GM12878 (cell line): Measurements from ENCODE around the gene TRIM9. TPM values are rescaled to one million over a fixed set of nuclear protein-coding genes. Genes with fewer than 3 reads are reported as not detected.

Experiments
- ATAC-seq: fragments of 200-7000 bp; cut with Tn5 transposase; 3 replicates; pipeline ENCODE4 v1.9.1; 2020; ENCODE audit warnings: mild to moderate bottlenecking, moderate library complexity
- BruUV-seq: library from RNA; stranded (reverse); fragments of 400-500 nt; replicated peaks from 2 replicates; lab custom pipeline; 2021; lab: Mats Ljungman, UMichigan
- CTCF ChIA-PET: fragments of 300-600 bp; sonication (Branson Sonifier 250); formaldehyde crosslinking; extraction: SDS; loops from one replicate; lab custom pipeline; 2021; ENCODE audit warnings: inconsistent platforms; lab: Yijun Ruan, JAX
- POLR2A ChIA-PET: fragments of 350-600 bp; formaldehyde crosslinking; extraction: SDS; loops from one replicate; lab custom pipeline; 2021; ENCODE audit warnings: inconsistent platforms; lab: Charles Lee
- RAD21 ChIA-PET: fragments of 300-600 bp; sonication (Branson Sonifier 250); formaldehyde crosslinking; loops from one replicate; lab custom pipeline; 2023; ENCODE audit warnings: antibody characterized with exemption; ENCODE audit not compliant: unreplicated experiment; lab: Charles Lee
- SMC1A ChIA-PET: fragments of 300-600 bp; sonication (Branson Sonifier 250); formaldehyde crosslinking; loops from one replicate; lab custom pipeline; 2023; ENCODE audit not compliant: unreplicated experiment, uncharacterized antibody; lab: Charles Lee
- DNase-seq: peaks from one replicate; pipeline ENCODE4 v3.0.0-alpha.2; 2011; ENCODE audit warnings: low read depth, low spot score
- FAIRE-seq: peaks from 3 replicates; lab custom pipeline; 2011; peaks lifted over from hg19 to GRCh38; lab: Jason Lieb, UNC
- H2AFZ ChIP-seq: 2 replicates; pipeline ENCODE4 v1.6.0; 2011; ENCODE audit warnings: low read depth, low read length, control low read depth; ENCODE audit not compliant: control insufficient read depth
- H3K27ac ChIP-seq: 2 replicates; pipeline ENCODE4 v1.5.1; 2011; ENCODE audit warnings: control low read depth; ENCODE audit not compliant: control insufficient read depth, insufficient read depth
- H3K27me3 ChIP-seq, 2 experiments: replicated peaks in 1 of 2; 2 replicates each; pipeline versions ENCODE4 v1.6.0 to v1.6.1; 2011; ENCODE audit warnings: low read length in 1 of 2; ENCODE audit not compliant: control insufficient read depth in 2 of 2, insufficient read depth in 2 of 2
- H3K36me3 ChIP-seq, 2 experiments: 2 replicates each; pipeline ENCODE4 v1.5.1; 2011; ENCODE audit warnings: low read length in 1 of 2; ENCODE audit not compliant: control insufficient read depth in 2 of 2, insufficient read depth in 2 of 2
- H3K4me1 ChIP-seq: 2 replicates; pipeline ENCODE4 v1.6.1; 2011; ENCODE audit warnings: mild to moderate bottlenecking, low read length, moderate library complexity, mixed read lengths; ENCODE audit not compliant: control insufficient read depth, insufficient read depth
- H3K4me2 ChIP-seq: 2 replicates; pipeline ENCODE4 v1.6.0; 2011; ENCODE audit warnings: control low read depth; ENCODE audit not compliant: control insufficient read depth, insufficient read depth
- H3K4me3 ChIP-seq: fragments of 200-600 bp; sonication (generic); 2 replicates; pipeline ENCODE4 v1.5.1; 2016
- H3K79me2 ChIP-seq: 2 replicates; pipeline ENCODE4 v1.6.0; 2011; ENCODE audit warnings: low read length; ENCODE audit not compliant: control insufficient read depth, insufficient read depth
- H3K9ac ChIP-seq: 2 replicates; pipeline ENCODE4 v1.8.0; 2011; ENCODE audit warnings: low read length, control low read depth, mixed read lengths; ENCODE audit not compliant: control insufficient read depth, insufficient read depth
- H3K9me3 ChIP-seq: replicated peaks from 3 replicates; pipeline ENCODE4 v1.5.1; 2011; ENCODE audit warnings: mild to moderate bottlenecking, low read length; ENCODE audit not compliant: control insufficient read depth, insufficient read depth
- H4K20me1 ChIP-seq: 2 replicates; pipeline ENCODE4 v1.6.0; 2011; ENCODE audit not compliant: control insufficient read depth, insufficient read depth
- CHD2 ChIP-seq: IDR thresholded peaks from 2 replicates; pipeline ENCODE4 v1.6.1; 2011; ENCODE audit warnings: low read depth, low read length, improper control_type of control experiment, borderline replicate concordance
- CHD4 ChIP-seq: fragments of 200-600 bp; sonication (generic); IDR thresholded peaks from 2 replicates; pipeline ENCODE4 v1.6.1; 2016; ENCODE audit warnings: mild to moderate bottlenecking
- EP300 ChIP-seq, 2 experiments: fragments of 150-350 bp in 1 of 2; IDR thresholded peaks; 2 replicates each; pipeline ENCODE4 v1.6.1; 2011 to 2012; ENCODE audit warnings: low read depth in 2 of 2, low read length in 2 of 2, borderline replicate concordance in 1 of 2, improper control_type of control experiment in 1 of 2, inconsistent platforms in 1 of 2; ENCODE audit not compliant: control insufficient read depth in 1 of 2
- HCFC1 ChIP-seq: fragments of 150-350 bp; IDR thresholded peaks from 2 replicates; pipeline ENCODE4 v1.6.1; 2014; ENCODE audit warnings: low read length
- KLF5 ChIP-seq: fragments of 450-650 bp; IDR thresholded peaks from 2 replicates; pipeline ENCODE4 v1.6.1; 2014; ENCODE audit warnings: mild to moderate bottlenecking; ENCODE audit not compliant: partially characterized antibody
- LARP7 ChIP-seq: fragments of 450-650 bp; IDR thresholded peaks from 2 replicates; pipeline ENCODE4 v1.6.1; 2017; ENCODE audit warnings: mild to moderate bottlenecking
- MTA2 ChIP-seq: fragments of 450-650 bp; IDR thresholded peaks from 2 replicates; pipeline ENCODE4 v1.6.1; 2016; ENCODE audit warnings: low read depth, mild to moderate bottlenecking, moderate library complexity
- MTA3 ChIP-seq: IDR thresholded peaks from 2 replicates; pipeline ENCODE4 v1.6.1; 2012; ENCODE audit warnings: low read length, inconsistent platforms, borderline replicate concordance
- NFIC ChIP-seq: IDR thresholded peaks from 2 replicates; pipeline ENCODE4 v1.6.1; 2012; ENCODE audit warnings: low read depth, mild to moderate bottlenecking, inconsistent platforms, low read length, moderate library complexity
- PAX5 ChIP-seq: IDR thresholded peaks from 2 replicates; pipeline ENCODE4 v1.6.1; 2011; ENCODE audit warnings: low read depth, low read length, borderline replicate concordance
- PAX8 ChIP-seq: fragments of 450-650 bp; IDR thresholded peaks from 2 replicates; pipeline ENCODE4 v1.6.1; 2017; ENCODE audit warnings: mild to moderate bottlenecking, moderate library complexity
- SP1 ChIP-seq: IDR thresholded peaks from one replicate; pipeline ENCODE4 v1.6.1; 2011; ENCODE audit warnings: low read depth, low read length
- TCF12 ChIP-seq: IDR thresholded peaks from 2 replicates; pipeline ENCODE4 v1.6.1; 2011; ENCODE audit warnings: low read depth, mild to moderate bottlenecking, low read length
- ZBED1 ChIP-seq: IDR thresholded peaks from 2 replicates; pipeline ENCODE4 v1.6.1; 2016; ENCODE audit warnings: borderline replicate concordance
- ZNF384 ChIP-seq: IDR thresholded peaks from 2 replicates; pipeline ENCODE4 v1.6.1; 2012; ENCODE audit warnings: low read depth, mild to moderate bottlenecking, low read length, improper control_type of control experiment, borderline replicate concordance
- WGBS: methylation state at CpG from one replicate; pipeline ENCODE4 v1.1.6; 2016; ENCODE audit warnings: low lambda C conversion rate; ENCODE audit not compliant: insufficient replicate concordance, insufficient coverage; ENCODE audit errors: missing lambda C conversion rate; 5-methylcytosine and 5-hydroxymethylcytosine counted together
- in situ Hi-C: fragments of 300-500 bp; cut with MboI; formaldehyde crosslinking; loops from 9 replicates; pipeline ENCODE4 v1.14.3; 2018; ENCODE audit warnings: mixed read lengths
- intact Hi-C: fragments of 100-400 bp; cut with micrococcal nuclease; formaldehyde crosslinking; loops from one replicate; pipeline ENCODE4 v1.14.2; 2022; ENCODE audit not compliant: unreplicated experiment
- polyA plus RNA-seq, 11 experiments: library from polyadenylated mRNA; depleted of rRNA in 4 of 11; unstranded in 6 of 11; stranded (reverse) in 5 of 11; fragments of >200 nt; fragmentation: Nextera tagmentation in 4 of 11; fragmentation: Illumina TruSeq in 1 of 11; extraction: Ambion mirVana in 4 of 11; extraction: Trizol in 1 of 11; gene quantifications; 1 replicate in 1 of 11; 2 replicates in 10 of 11; pipeline versions ENCODE4 v1.2.1 to v1.2.3, GENCODE V29; 2011 to 2016; ENCODE audit warnings: inconsistent platforms in 2 of 11, missing spikeins in 2 of 11, low read depth in 1 of 11
- total RNA-seq, 4 experiments: library from RNA; depleted of rRNA in 3 of 4; stranded (reverse); fragments of >200 nt in 3 of 4; fragmentation: Illumina TruSeq in 1 of 4; extraction: Trizol in 1 of 4; gene quantifications; 2 replicates each; pipeline versions ENCODE4 v1.2.1 to v1.2.3, GENCODE V29; 2013 to 2021
- TF ChIP-seq, protein P1 (sequence below): fragments of 450-650 bp; IDR thresholded peaks from 2 replicates; pipeline ENCODE4 v1.6.1; 2017; ENCODE audit warnings: mild to moderate bottlenecking
- TF ChIP-seq, protein P2 (sequence below): IDR thresholded peaks from 2 replicates; pipeline ENCODE4 v1.6.1; 2011; ENCODE audit warnings: borderline replicate concordance, low read depth, mild to moderate bottlenecking, moderate library complexity, low read length; ENCODE audit not compliant: insufficient read depth, poor library complexity, severe bottlenecking

Gene TRIM9
- total and polyA plus RNA-seq, 10 of the 15 experiments (the other 5 are each of a cell fraction or from before 2014, with no cell fraction given): 0.04 to 0.18 (median 0.11) TPM; not detected in 2

DNA sequence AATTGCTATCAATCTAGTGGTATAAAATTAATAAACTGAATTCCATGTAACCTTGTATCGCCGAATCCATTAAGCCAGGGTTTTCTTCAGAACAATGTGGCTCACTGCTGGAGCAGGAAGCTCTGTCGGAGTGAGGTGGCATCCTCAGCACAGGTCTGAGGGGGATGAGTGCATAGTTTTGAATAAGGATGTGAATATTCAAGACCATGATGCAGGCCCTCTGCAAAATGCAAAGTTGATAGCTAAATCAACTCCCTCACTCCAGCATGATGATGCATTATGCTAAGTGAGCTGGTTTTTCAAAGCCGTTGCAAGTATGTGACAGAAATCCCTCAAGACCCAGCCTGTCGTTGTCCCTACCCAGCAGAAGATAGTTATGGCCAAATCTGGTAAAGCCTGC, 53.0 kb downstream of the TRIM9 start:
- Histone ChIP-seq H3K79me2 (no peaks in the 10 kb centered on the region), H3K9ac (no peak overlapping the region), H3K27me3 (no peaks in the 10 kb centered on the region), H3K4me3 (no peak overlapping the region), H4K20me1 (no peaks in the 10 kb centered on the region; the same call in 1 of the 2 replicates), H3K27ac (no peak overlapping the region), H3K4me2 (no peak overlapping the region), H3K36me3 (no peaks in the 10 kb centered on the region), H3K9me3 (no peaks in the 10 kb centered on the region), H2AFZ (no peak overlapping the region), H3K4me1 (no peaks in the 10 kb centered on the region)
- no peak for ATAC-seq
- BruUV-seq: no TSS peak
- CTCF ChIA-PET: interaction anchor here (1.3 kb wide), 1 partner anchor 136 kb away, joined by 3 read pairs; no protein-coding TSS in a partner anchor
- 35% methylated on average over 5 of the region's 5 CpGs for WGBS
- intact Hi-C loops (no loop called here), in situ Hi-C loops (no loop called here)
- SMC1A ChIA-PET: interaction anchor here (0.7 to 1.1 kb wide), 2 partner anchors 9 to 265 kb away, joined by 3 read pairs; no protein-coding TSS in a partner anchor
- FAIRE-seq: no peak
- TF ChIP-seq, protein P1, sequence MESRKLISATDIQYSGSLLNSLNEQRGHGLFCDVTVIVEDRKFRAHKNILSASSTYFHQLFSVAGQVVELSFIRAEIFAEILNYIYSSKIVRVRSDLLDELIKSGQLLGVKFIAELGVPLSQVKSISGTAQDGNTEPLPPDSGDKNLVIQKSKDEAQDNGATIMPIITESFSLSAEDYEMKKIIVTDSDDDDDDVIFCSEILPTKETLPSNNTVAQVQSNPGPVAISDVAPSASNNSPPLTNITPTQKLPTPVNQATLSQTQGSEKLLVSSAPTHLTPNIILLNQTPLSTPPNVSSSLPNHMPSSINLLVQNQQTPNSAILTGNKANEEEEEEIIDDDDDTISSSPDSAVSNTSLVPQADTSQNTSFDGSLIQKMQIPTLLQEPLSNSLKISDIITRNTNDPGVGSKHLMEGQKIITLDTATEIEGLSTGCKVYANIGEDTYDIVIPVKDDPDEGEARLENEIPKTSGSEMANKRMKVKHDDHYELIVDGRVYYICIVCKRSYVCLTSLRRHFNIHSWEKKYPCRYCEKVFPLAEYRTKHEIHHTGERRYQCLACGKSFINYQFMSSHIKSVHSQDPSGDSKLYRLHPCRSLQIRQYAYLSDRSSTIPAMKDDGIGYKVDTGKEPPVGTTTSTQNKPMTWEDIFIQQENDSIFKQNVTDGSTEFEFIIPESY: no peak
- TF ChIP-seq KLF5 (no peak), CHD2 (no peak), MTA3 (no peak), TCF12 (no peak), SP1 (no peak), CHD4 (no peak), MTA2 (no peak), LARP7 (no peak), ZBED1 (no peak), PAX8 (no peak), EP300 (IDR thresholded peaks at IDR 0.05; ENCODE audit: borderline replicate concordance in 1 of 2, control insufficient read depth in 1 of 2, low read depth in 2 of 2, low read length in 2 of 2) (no peak), ZNF384 (no peak), NFIC (no peak), PAX5 (no peak), HCFC1 (no peak)
- TF ChIP-seq, protein P2, sequence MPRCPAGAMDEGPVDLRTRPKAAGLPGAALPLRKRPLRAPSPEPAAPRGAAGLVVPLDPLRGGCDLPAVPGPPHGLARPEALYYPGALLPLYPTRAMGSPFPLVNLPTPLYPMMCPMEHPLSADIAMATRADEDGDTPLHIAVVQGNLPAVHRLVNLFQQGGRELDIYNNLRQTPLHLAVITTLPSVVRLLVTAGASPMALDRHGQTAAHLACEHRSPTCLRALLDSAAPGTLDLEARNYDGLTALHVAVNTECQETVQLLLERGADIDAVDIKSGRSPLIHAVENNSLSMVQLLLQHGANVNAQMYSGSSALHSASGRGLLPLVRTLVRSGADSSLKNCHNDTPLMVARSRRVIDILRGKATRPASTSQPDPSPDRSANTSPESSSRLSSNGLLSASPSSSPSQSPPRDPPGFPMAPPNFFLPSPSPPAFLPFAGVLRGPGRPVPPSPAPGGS: no peak
- RAD21 ChIA-PET: no interaction called here
- POLR2A ChIA-PET: no interaction called here
- DNase-seq: no peak
